ENCODE results near the gene IL21R.

GRCh38 chr16:27377666-27378485 is 24.1 kb upstream of the IL21R start:
- TF ChIP-seq GATA2 (IDR thresholded peaks at IDR 0.05; ENCODE audit: low read depth, low read length): no peak
- TF ChIP-seq GATA3 (IDR thresholded peaks at IDR 0.05; ENCODE audit: low read depth, low read length): no peak
